Measurements from ENCODE around the gene KCNH1. TPM values are rescaled to one million over a fixed set of nuclear protein-coding genes. Genes with fewer than 3 reads are reported as not detected.

KCNH1 gene
- total and polyA plus RNA-seq, 2 experiments from 2014 or later = 0.28 TPM; not detected in 1

DNA sequence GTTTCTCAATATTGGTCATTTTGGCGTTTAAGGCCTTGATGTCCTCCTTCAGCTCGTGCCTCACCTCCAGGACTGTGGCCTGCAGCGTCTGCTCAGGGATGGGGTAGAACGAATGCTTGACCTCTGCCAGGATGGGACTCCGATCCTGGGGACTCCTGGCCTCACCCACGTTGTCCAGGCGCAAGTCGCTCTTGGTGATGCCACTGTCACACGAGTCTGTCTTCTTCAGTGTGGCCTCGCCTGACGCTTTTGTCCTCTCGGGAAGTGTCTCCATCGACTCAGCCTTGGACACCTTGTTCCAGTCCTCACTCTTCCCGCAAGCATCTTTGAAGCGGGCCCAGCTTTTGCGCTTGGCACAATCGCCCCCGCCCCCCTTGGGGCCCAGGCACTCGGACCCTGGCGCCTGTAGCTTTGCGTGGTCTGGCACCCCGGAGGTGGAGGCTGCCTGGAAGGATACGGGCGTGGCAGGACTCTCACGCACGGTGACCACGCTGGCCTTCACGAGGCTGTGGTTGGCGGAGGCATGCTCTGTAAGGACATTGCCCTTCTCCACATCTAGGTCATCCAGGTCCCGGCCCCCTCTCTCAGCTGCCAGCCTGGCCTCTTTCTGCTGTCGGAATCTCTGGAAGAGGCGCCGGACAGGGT lies 450.4 kb downstream of the KCNH1 start:
- TF ChIP-seq STAT1 (IDR thresholded peaks at IDR 0.05; ENCODE audit: unreplicated experiment) = no peak
- no peak for TF ChIP-seq NANOG (IDR thresholded peaks at IDR 0.05; ENCODE audit: borderline replicate concordance)
- TF ChIP-seq, protein P1, sequence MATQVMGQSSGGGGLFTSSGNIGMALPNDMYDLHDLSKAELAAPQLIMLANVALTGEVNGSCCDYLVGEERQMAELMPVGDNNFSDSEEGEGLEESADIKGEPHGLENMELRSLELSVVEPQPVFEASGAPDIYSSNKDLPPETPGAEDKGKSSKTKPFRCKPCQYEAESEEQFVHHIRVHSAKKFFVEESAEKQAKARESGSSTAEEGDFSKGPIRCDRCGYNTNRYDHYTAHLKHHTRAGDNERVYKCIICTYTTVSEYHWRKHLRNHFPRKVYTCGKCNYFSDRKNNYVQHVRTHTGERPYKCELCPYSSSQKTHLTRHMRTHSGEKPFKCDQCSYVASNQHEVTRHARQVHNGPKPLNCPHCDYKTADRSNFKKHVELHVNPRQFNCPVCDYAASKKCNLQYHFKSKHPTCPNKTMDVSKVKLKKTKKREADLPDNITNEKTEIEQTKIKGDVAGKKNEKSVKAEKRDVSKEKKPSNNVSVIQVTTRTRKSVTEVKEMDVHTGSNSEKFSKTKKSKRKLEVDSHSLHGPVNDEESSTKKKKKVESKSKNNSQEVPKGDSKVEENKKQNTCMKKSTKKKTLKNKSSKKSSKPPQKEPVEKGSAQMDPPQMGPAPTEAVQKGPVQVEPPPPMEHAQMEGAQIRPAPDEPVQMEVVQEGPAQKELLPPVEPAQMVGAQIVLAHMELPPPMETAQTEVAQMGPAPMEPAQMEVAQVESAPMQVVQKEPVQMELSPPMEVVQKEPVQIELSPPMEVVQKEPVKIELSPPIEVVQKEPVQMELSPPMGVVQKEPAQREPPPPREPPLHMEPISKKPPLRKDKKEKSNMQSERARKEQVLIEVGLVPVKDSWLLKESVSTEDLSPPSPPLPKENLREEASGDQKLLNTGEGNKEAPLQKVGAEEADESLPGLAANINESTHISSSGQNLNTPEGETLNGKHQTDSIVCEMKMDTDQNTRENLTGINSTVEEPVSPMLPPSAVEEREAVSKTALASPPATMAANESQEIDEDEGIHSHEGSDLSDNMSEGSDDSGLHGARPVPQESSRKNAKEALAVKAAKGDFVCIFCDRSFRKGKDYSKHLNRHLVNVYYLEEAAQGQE (IDR thresholded peaks at IDR 0.05; ENCODE audit: unreplicated experiment) = no peak
- no peak for TF ChIP-seq CREB1 (CRISPR knock-in tag; IDR thresholded peaks at IDR 0.05; ENCODE audit: low read depth)
- TF ChIP-seq ZNF331 (CRISPR knock-in tag; IDR thresholded peaks at IDR 0.05; ENCODE audit: low read depth) = no peak
- TF ChIP-seq EZH2phosphoT487 (IDR thresholded peaks at IDR 0.05; ENCODE audit: unreplicated experiment) = no peak
- TF ChIP-seq, protein P2, sequence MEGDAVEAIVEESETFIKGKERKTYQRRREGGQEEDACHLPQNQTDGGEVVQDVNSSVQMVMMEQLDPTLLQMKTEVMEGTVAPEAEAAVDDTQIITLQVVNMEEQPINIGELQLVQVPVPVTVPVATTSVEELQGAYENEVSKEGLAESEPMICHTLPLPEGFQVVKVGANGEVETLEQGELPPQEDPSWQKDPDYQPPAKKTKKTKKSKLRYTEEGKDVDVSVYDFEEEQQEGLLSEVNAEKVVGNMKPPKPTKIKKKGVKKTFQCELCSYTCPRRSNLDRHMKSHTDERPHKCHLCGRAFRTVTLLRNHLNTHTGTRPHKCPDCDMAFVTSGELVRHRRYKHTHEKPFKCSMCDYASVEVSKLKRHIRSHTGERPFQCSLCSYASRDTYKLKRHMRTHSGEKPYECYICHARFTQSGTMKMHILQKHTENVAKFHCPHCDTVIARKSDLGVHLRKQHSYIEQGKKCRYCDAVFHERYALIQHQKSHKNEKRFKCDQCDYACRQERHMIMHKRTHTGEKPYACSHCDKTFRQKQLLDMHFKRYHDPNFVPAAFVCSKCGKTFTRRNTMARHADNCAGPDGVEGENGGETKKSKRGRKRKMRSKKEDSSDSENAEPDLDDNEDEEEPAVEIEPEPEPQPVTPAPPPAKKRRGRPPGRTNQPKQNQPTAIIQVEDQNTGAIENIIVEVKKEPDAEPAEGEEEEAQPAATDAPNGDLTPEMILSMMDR (conservative IDR thresholded peaks at IDR 0.05; ENCODE audit: low read depth in 2 of 2) = no peak
- H3K4me1 ChIP-seq (ENCODE audit: insufficient read depth) = no peaks in the 10 kb centered on the region
- no peaks in the 10 kb centered on the region; the same call in 1 of the 2 replicates for H3K9me2 ChIP-seq (ENCODE audit: insufficient read depth)
- ATAC-seq (no peak), DNase-seq (ENCODE audit: low spot score) (no peak)
- no peaks in the 10 kb centered on the region for H3F3A ChIP-seq (replicated peaks; ENCODE audit: low read depth)
- Mint-ChIP-seq H3K4me3 (no peak overlapping the region), H3K4me1 (no peaks in the 10 kb centered on the region), H3K27ac (no peak overlapping the region), H3K27me3 (ENCODE audit: insufficient read depth, low read depth, poor library complexity) (peaks cover 4% of the 10 kb centered on the region), H3K36me3 (ENCODE audit: low read depth) (no peaks in the 10 kb centered on the region), H3K9me3 (no peaks in the 10 kb centered on the region; the same call in 2 of the 3 replicates)
- no peaks in the 10 kb centered on the region for H3K36me3 ChIP-seq (ENCODE audit: insufficient read depth)
- no peaks in the 10 kb centered on the region for H4K20me1 ChIP-seq (replicated peaks; ENCODE audit: insufficient read depth)
- H3K4me3 ChIP-seq = no peak overlapping the region
- no peaks in the 10 kb centered on the region for H3K79me2 ChIP-seq (replicated peaks; ENCODE audit: insufficient read depth)
- H3K4me2 ChIP-seq = no peak overlapping the region
- no peak overlapping the region for H3K27ac ChIP-seq (ENCODE audit: low read depth)
- no peaks in the 10 kb centered on the region for H3K27me3 ChIP-seq (ENCODE audit: insufficient read depth)
- no peak overlapping the region for H2AFZ ChIP-seq

DNA sequence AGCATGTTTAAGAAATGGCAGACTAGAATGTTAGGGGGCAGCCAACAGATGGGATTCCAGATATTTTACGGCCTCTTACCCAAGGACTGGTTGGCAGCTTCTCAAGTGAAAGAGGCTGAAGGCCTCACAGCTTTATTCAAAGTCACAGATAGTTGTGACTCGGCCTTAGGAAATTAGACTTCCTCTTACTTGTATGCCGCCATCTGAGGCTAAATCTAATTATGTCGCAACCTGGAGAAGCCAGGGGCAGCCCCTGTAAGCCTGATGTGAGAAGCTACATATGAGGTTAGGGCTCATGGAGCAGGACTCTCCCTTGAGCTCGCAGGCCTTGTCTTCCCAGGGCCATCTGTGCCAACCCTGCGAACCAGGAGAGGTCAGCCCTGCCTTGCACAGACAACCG lies 452.8 kb downstream of the KCNH1 start:
- no peak overlapping the region for H3K27ac ChIP-seq (ENCODE audit: low read depth)
- no peaks in the 10 kb centered on the region for H3K4me1 ChIP-seq (ENCODE audit: insufficient read depth)
- no peaks in the 10 kb centered on the region for H3K4me1 Mint-ChIP-seq
- H3K27me3 ChIP-seq (ENCODE audit: insufficient read depth) = no peaks in the 10 kb centered on the region
- H3K4me3 Mint-ChIP-seq = no peak overlapping the region
- H3K27me3 Mint-ChIP-seq (ENCODE audit: insufficient read depth, low read depth, poor library complexity) = peaks cover 4% of the 10 kb centered on the region
- no peaks in the 10 kb centered on the region for H4K20me1 ChIP-seq (replicated peaks; ENCODE audit: insufficient read depth)
- no peaks in the 10 kb centered on the region for H3K36me3 Mint-ChIP-seq (ENCODE audit: low read depth)
- H2AFZ ChIP-seq = no peak overlapping the region
- ATAC-seq = no peak
- H3K4me3 ChIP-seq = no peak overlapping the region
- H3K9me2 ChIP-seq (ENCODE audit: insufficient read depth) = no peaks in the 10 kb centered on the region; the same call in 1 of the 2 replicates
- H3F3A ChIP-seq (replicated peaks; ENCODE audit: low read depth) = no peaks in the 10 kb centered on the region
- H3K27ac Mint-ChIP-seq = no peak overlapping the region
- H3K4me2 ChIP-seq = no peak overlapping the region
- no peak for DNase-seq (ENCODE audit: low spot score)
- no peaks in the 10 kb centered on the region; the same call in 2 of the 3 replicates for H3K9me3 Mint-ChIP-seq
- no peaks in the 10 kb centered on the region for H3K36me3 ChIP-seq (ENCODE audit: insufficient read depth)
- no peaks in the 10 kb centered on the region for H3K79me2 ChIP-seq (replicated peaks; ENCODE audit: insufficient read depth)
- TF ChIP-seq, protein P1 (IDR thresholded peaks at IDR 0.05; ENCODE audit: unreplicated experiment) = no peak
- TF ChIP-seq ZNF114 (CRISPR knock-in tag; IDR thresholded peaks at IDR 0.05) = no peak
- no peak for TF ChIP-seq STAT1 (IDR thresholded peaks at IDR 0.05; ENCODE audit: unreplicated experiment)
- no peak for TF ChIP-seq ZNF331 (CRISPR knock-in tag; IDR thresholded peaks at IDR 0.05; ENCODE audit: low read depth)
- TF ChIP-seq EZH2 (IDR thresholded peaks at IDR 0.05; ENCODE audit: low read depth, unreplicated experiment) = no peak
- TF ChIP-seq CREB1 (CRISPR knock-in tag; IDR thresholded peaks at IDR 0.05; ENCODE audit: low read depth) = no peak
- no peak for TF ChIP-seq JUNB (IDR thresholded peaks at IDR 0.05; ENCODE audit: unreplicated experiment)
- TF ChIP-seq, protein P3, sequence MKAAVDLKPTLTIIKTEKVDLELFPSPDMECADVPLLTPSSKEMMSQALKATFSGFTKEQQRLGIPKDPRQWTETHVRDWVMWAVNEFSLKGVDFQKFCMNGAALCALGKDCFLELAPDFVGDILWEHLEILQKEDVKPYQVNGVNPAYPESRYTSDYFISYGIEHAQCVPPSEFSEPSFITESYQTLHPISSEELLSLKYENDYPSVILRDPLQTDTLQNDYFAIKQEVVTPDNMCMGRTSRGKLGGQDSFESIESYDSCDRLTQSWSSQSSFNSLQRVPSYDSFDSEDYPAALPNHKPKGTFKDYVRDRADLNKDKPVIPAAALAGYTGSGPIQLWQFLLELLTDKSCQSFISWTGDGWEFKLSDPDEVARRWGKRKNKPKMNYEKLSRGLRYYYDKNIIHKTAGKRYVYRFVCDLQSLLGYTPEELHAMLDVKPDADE (IDR thresholded peaks at IDR 0.05) = no peak
- TF ChIP-seq NANOG (IDR thresholded peaks at IDR 0.05; ENCODE audit: borderline replicate concordance) = no peak
- no peak for TF ChIP-seq POLR2AphosphoS5 (IDR thresholded peaks at IDR 0.05; ENCODE audit: low read depth)
- no peak for TF ChIP-seq EZH2phosphoT487 (IDR thresholded peaks at IDR 0.05; ENCODE audit: unreplicated experiment)

All from GM23338 (cell line).